ENCODE results near the gene SLC6A15.

SLC6A15 gene

DNA sequence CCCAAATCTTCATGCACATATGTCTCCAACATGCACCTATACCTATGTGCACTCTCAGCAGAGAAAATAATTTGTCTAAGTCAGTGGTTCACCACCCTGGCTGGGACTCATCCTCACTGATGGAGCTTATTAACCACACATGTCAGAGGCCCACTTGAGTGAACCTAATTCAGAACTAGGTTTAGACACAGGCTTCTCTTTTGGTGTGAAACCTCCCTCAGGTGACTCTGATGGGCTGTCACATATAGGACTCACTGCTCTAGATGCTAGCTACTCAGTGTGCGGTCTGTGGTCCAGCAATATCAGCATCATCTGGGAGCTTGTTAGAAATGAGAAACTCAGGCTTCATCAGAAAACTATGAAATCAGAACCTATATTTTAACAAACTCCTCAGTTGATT lies 85.7 kb downstream of the SLC6A15 start:
- TF ChIP-seq, protein P1, sequence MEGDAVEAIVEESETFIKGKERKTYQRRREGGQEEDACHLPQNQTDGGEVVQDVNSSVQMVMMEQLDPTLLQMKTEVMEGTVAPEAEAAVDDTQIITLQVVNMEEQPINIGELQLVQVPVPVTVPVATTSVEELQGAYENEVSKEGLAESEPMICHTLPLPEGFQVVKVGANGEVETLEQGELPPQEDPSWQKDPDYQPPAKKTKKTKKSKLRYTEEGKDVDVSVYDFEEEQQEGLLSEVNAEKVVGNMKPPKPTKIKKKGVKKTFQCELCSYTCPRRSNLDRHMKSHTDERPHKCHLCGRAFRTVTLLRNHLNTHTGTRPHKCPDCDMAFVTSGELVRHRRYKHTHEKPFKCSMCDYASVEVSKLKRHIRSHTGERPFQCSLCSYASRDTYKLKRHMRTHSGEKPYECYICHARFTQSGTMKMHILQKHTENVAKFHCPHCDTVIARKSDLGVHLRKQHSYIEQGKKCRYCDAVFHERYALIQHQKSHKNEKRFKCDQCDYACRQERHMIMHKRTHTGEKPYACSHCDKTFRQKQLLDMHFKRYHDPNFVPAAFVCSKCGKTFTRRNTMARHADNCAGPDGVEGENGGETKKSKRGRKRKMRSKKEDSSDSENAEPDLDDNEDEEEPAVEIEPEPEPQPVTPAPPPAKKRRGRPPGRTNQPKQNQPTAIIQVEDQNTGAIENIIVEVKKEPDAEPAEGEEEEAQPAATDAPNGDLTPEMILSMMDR (IDR thresholded peaks at IDR 0.05; ENCODE audit: low read depth, low read length) = no peak
- Histone ChIP-seq H3K27me3 (ENCODE audit: insufficient read depth, low read depth, severe bottlenecking) (no peaks in the 10 kb centered on the region), H3K36me3 (no peaks in the 10 kb centered on the region), H3K4me3 (ENCODE audit: low read depth, low read length) (no peak overlapping the region), H3K9me3 (ENCODE audit: severe bottlenecking) (no peaks in the 10 kb centered on the region), H3K27ac (no peak overlapping the region)
- no peak for DNase-seq

GRCh38 chr12:84825149-84825548 lies 87.5 kb downstream of the SLC6A15 start:
- Histone ChIP-seq H3K27me3 (ENCODE audit: insufficient read depth, low read depth, severe bottlenecking) (no peaks in the 10 kb centered on the region), H3K9me3 (ENCODE audit: severe bottlenecking) (no peaks in the 10 kb centered on the region), H3K27ac (no peak overlapping the region), H3K4me3 (ENCODE audit: low read depth, low read length) (no peak overlapping the region), H3K36me3 (no peaks in the 10 kb centered on the region)
- no peak for DNase-seq
- TF ChIP-seq, protein P1 (IDR thresholded peaks at IDR 0.05; ENCODE audit: low read depth, low read length) = no peak

- no peak for DNase-seq
- H3K36me3 ChIP-seq = no peaks in the 10 kb centered on the region
- no peaks in the 10 kb centered on the region for H3K9me3 ChIP-seq (ENCODE audit: severe bottlenecking)
- no peaks in the 10 kb centered on the region for H3K27me3 ChIP-seq (ENCODE audit: insufficient read depth, low read depth, severe bottlenecking)
- no peak overlapping the region for H3K4me3 ChIP-seq (ENCODE audit: low read depth, low read length)
- no peak overlapping the region for H3K27ac ChIP-seq
- TF ChIP-seq, protein P1 (IDR thresholded peaks at IDR 0.05; ENCODE audit: low read depth, low read length) = no peak
Measured at GRCh38 chr12:84822525-84822924, 90.1 kb downstream of the SLC6A15 start.

GRCh38 chr12:84816916-84817695 lies 95.5 kb downstream of the SLC6A15 start:
- DNase-seq = no peak
- H3K4me3 ChIP-seq (ENCODE audit: low read depth, low read length) = no peak overlapping the region
- H3K9me3 ChIP-seq (ENCODE audit: severe bottlenecking) = no peaks in the 10 kb centered on the region
- no peaks in the 10 kb centered on the region for H3K36me3 ChIP-seq
- H3K27me3 ChIP-seq (ENCODE audit: insufficient read depth, low read depth, severe bottlenecking) = no peaks in the 10 kb centered on the region
- TF ChIP-seq, protein P1 (IDR thresholded peaks at IDR 0.05; ENCODE audit: low read depth, low read length) = no peak
- H3K27ac ChIP-seq = no peak overlapping the region

DNA sequence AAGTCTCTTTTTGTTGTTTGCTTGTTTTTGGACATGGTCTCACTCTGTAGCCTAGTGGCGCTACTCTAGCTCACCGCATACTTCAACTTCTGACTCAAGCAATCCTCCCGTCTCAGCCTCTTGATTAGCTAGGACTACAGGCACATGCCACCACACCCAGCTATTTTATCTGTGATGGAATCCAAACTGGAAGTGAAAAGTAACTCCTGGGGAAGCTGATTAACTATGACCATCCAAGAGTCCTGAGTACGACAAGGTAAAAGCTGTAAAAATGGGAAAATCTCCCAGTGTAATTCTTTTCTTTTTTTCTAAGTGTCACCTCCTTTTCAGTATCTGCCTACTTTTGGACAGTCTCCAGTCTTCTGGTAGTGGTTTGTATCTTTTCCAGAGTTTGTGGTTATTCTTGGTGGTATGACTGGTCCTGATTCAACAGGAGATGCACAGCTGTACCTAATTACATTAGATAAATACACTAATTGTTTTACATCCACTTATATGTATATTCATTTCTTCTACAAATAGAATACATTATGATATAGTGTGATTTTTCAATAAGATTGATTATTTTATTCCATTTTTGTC lies 97.8 kb downstream of the SLC6A15 start:
- TF ChIP-seq, protein P1 (IDR thresholded peaks at IDR 0.05; ENCODE audit: low read depth, low read length) = no peak
- Histone ChIP-seq H3K9me3 (ENCODE audit: severe bottlenecking) (no peaks in the 10 kb centered on the region), H3K27me3 (ENCODE audit: insufficient read depth, low read depth, severe bottlenecking) (no peaks in the 10 kb centered on the region), H3K36me3 (no peaks in the 10 kb centered on the region), H3K4me3 (ENCODE audit: low read depth, low read length) (no peak overlapping the region), H3K27ac (no peak overlapping the region)
- no peak for DNase-seq
